ENCODE data around the gene ALKBH2.

- TF ChIP-seq POLR2A (IDR thresholded peaks at IDR 0.05) (no peak), CTCF (IDR thresholded peaks at IDR 0.05) (no peak)
Measured at GRCh38 chr12:109139360-109139759, 46.1 kb upstream of the ALKBH2 start.
